ENCODE measurements around the gene ROR2.

- TF ChIP-seq, protein P1, sequence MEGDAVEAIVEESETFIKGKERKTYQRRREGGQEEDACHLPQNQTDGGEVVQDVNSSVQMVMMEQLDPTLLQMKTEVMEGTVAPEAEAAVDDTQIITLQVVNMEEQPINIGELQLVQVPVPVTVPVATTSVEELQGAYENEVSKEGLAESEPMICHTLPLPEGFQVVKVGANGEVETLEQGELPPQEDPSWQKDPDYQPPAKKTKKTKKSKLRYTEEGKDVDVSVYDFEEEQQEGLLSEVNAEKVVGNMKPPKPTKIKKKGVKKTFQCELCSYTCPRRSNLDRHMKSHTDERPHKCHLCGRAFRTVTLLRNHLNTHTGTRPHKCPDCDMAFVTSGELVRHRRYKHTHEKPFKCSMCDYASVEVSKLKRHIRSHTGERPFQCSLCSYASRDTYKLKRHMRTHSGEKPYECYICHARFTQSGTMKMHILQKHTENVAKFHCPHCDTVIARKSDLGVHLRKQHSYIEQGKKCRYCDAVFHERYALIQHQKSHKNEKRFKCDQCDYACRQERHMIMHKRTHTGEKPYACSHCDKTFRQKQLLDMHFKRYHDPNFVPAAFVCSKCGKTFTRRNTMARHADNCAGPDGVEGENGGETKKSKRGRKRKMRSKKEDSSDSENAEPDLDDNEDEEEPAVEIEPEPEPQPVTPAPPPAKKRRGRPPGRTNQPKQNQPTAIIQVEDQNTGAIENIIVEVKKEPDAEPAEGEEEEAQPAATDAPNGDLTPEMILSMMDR (conservative IDR thresholded peaks at IDR 0.05; ENCODE audit: low read depth, low read length) = no peak
- TF ChIP-seq EZH2 (IDR thresholded peaks at IDR 0.05; ENCODE audit: low read length, unreplicated experiment) = no peak
Observed at GRCh38 chr9:91816356-91816755, 133.7 kb downstream of the ROR2 start.

All from PC-3 (cell line).